ENCODE results near the gene PIN1.
"Not testable (repeated sequence)": the region's sequence is repeated elsewhere in the genome, so short reads cannot be mapped to it uniquely, and the experiment has no call there.

PIN1 gene

GRCh38 chr19:9834726-9835506 is at the start of gene PIN1:
TSS of gene PIN1 (plus strand) at chr19:9835318. CDS start at chr19:9835345, 27 bp downstream.
- peak; percentile 98 to 99 for ATAC-seq

DNA sequence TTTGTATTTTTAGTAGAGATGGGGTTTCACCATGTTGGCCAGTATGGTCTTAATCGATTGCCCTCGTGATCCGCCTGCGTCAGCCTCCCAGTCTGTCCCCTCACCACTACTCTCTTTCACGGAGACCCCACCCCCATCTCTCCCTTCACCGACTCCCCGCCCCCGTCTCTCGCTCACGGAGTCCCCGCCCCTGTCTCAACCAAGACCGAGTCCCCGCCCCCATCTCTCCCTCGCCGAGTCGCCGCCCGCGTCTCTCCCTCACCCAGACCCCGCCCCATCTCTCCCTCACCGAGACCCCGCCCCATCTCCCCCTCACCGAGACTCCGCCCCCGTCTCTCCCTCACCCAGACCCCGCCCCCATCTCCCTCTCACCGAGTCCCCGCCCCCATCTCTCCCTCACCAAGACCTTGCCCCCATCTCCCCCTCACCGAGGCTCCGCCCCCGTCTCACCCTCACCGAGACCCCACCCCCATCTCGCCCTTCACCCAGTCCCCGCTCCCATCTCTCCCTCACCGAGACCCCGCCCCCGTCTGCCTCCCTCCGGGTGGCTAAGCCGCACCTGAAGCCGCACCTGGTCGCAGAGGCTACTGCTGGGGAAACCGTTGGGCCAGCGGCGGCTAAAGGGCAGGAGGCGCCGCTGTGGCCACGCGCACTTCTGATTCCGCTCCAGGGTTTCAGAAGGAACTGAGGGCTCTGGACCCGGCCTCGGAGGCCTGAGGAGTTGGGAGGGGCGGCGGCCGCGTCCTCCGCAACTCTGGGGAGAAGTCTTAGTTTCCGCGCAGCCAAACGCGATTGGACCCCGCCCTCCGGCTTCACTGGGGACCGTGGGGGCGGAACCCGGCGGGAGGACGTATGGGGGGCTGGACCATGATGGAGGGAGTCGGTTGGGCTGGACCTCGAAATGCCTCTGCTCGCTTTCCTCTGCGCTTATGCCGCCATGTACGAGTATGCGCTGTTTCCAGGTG is 49.5 kb upstream of the PIN1 start:
- peak; percentile 83 for ATAC-seq

DNA sequence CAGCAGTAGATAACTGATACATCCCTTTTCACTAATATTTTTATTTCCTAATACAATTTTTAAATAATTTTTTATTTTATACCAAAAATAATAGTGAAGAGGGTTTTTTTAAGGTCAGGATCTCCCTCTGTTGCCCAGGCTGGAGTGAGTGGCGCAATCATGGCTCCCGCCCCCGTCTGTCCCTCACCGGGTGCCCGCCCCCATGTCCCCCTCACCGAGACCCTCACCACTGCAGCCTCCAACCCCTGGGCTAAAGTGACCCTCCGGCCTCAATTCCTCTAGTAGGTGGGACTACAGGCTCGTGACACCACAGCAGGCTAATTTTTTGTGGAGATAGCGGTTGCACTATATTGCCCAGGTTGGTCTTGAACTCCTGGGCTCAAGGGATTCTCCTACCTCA is 48.8 kb upstream of the PIN1 start:
- ATAC-seq, result no peak

DNA sequence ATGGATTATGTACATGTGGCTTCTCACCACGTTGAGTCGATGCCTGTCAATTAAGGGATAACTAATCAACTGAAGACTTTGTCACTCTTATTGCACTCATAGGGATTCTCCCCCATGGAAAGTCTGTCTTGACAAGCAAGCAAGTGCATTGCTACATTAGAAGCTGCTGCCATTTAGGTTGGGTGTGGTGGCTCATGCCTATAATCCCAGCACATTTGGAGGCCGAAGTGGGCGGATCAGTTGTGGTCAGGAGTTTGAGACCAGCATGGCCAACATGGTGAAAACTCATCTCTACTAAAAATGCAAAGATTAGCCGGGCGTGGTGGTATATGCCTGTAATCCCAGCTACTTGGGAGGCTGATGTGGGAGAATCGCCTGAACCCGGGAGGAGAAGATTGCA is 48.3 kb upstream of the PIN1 start:
- ATAC-seq, result no peak

- not testable (repeated sequence) for ATAC-seq
These were observed 46.5 kb upstream of the PIN1 start for GRCh38 chr19:9788604-9789003.

DNA sequence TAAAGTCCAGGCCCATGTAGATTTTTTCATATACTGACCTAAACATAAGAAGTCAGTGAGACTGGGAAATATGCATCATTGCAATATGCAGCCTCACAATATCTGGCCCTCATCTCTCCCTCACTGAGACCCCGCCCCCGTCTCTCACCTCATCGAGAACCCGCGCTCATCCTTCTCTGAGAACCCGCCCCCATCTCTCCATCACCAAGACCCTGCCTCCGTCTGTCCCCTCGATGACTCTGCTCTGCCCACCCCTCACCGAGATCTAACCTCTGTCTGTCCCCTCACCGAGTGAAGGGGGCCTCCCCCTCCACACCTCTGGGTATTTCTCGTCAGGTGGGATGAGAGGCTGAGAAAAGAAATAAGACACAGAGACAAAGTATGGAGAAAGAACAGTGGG is 46.1 kb upstream of the PIN1 start:
- ATAC-seq, result no peak

- not testable (repeated sequence) for ATAC-seq
These were observed 45.5 kb upstream of the PIN1 start for GRCh38 chr19:9789579-9789978.

DNA sequence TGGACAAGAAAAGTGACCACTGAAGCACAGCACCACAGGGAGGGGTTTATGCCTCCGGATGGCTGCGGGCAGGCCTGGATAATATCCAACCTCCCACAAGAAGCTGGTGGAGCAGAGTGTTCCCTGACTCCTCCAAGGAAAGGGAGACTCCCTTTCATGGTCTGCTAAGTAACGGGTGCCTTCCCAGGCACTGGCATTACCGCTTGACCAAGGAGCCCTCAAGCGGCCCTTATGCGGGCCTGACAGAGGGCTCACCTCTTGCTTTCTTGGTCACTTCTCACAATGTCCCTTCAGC is 44.1 kb upstream of the PIN1 start:
- ATAC-seq, result not testable (repeated sequence)

DNA sequence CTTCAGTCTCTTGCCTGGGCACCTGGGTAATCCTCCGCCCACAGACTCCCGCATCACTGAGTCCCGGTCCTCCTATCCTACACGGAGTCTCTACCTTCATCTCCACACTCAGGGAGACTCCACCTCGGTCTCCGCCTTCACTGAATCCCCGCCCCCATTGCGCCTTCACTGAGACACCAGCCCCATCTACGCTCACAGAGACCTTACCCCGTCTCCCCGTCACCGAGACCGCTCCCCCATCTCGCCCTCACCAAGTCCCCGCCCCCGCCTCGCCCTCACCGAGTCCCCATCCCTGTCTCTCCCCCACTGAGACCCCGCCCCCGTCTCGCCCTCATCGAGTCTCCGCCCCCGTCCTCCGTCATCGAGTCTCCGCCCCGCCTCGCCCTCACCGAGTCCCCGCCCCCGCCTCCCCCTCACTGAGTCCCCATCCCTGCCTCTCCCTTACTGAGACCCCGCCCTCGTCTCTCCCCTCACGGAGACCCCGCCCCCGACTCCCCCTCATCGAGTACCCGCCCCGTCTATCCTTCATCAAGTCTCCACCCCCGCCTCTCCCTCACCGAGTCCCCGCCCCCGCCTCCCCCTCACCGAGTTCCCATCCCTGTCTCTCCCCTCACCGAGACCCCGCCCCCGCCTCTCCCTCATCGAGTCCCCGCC is 43.4 kb upstream of the PIN1 start:
- peak; percentile 56 to 63 for ATAC-seq

DNA sequence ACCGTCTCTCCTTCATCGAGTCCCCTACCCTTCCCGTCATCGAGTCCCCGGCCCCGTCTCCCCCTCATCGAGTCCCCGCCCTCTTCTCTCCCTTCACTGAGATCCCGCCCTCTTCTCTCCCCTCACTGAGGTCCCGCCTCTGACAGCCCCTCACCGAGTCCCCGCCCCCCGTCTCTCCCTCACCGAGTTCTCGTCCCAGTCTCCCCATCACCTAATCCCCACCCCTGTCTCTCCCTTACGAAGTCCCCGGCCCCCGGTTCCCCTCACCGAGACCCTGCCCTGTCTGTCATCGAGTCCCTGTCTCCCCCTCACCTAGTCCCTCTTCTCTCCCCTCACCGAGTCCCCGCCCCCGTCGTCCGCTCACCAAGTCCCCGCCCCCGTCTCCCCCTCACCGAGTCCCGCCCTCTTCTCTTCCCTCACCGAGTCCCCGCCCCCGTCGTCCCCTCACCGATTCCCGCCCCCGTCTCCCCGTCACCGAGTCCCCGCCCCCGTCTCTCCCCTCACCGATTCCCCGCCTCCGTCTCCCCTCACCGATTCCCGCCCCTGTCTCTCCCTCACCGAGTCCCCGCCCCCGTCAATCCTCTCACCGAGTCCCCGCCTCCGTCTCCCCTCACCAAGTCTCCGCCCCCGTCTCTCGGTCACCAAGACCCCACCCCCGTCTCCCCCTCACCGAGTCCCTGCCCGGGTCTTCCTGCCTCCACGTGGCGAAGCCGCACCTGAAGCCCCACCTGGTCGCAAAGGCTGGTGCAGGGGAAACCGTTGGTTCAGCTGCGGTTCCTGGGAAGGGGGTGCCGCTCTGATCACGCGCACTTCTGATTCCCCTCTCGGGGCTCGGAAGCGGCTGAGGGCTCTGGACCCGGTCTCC is 42.7 kb upstream of the PIN1 start:
- peak; percentile 59 to 67 for ATAC-seq

DNA sequence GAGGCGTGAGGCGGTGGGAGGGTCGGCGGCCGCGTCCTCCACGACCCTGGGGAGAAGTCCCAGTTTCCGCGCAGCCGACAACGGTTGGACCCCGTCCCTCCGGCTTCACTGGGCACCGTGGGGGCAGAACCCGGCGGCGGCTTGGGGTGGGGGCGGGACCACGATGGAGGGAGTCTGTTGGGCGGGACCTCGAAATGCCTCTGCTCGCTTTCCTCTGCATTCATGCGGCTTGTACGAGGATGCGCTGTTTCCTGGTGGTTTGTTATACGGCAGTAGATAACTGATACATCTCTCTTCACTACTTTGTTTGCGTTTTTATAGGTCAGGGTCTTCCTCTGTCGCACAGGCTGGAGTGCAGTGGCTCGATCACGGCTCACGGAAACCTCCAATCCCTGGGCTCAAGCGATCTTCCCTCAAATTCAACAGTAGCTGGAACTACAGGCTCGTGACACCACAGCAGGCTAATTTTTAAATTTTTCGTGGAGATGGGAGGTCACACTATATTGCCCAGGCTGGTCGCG is 42.0 kb upstream of the PIN1 start:
- peak; percentile 5 to 22 for ATAC-seq

- peak; percentile 56 to 63 for ATAC-seq
These were observed 38.9 kb upstream of the PIN1 start for GRCh38 chr19:9796113-9796773.

GRCh38 chr19:9797871-9798270 is 37.2 kb upstream of the PIN1 start:
- no peak for ATAC-seq

GRCh38 chr19:9799162-9799561 is 36.0 kb upstream of the PIN1 start:
- ATAC-seq, result no peak

GRCh38 chr19:9801976-9802375 is 33.1 kb upstream of the PIN1 start:
- ATAC-seq, result no peak

DNA sequence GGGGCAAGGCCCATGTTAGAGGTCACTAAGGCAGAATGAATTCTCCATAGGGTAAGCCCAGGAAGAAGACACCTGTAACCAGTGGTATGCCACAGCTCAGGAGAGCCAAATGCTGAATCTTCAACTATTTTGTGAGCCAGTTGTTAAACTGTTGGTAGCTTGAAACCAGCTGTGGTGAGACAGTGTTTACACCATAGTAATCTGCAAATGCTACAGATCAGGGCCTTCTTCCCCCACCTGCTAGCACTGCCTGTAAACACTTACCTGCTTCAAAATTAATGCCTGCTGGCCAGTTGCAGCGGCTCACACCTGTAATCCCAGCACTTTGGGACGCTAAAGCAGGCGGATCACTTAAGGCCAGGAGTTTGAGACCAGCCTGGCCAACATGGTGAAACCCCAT is 28.3 kb upstream of the PIN1 start:
- no peak for ATAC-seq

DNA sequence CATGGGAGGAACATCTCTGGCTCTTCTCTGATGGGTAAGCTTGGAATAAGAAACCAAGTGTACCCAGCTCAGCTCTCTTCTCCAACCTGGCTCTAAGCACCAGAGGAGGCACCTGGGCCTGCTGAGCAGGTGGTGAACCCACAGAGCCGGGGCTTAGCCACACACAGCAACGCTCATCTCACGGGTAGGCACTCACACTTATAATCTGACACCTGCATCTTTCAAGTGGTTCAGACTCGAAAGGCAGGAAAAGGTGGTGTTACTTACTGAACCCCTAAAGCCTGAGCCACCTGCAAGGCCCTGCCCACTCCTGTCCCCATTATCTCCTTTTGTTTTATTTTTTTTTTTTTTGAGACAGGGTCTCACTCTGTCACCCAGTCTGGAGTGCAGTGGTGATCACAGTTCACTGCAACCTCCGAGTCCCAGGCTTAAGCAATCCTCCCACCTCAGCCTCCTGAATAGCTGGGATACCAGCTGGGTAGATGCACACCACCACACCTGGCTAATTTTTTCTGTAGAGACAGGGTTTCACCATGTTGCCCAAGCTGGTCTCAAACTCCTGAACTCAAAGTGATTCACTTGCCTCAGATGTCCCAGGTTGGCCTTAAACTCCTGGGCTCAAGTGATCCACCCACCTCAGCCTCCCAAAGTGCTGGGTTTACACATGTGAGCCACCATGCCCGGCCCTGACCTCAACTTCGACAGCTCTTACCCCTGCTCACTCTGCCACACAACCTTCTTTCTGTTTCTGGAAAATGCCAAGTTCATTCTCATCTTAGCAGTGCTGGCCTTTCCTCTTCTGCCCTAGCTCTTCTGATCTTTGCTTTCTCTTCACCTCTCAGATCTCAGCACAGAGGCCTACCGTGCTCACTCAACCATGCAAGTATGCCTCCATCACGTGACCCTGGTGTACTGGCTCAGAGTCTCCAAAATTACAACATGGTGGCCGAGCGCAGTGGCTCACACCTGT is 26.0 kb upstream of the PIN1 start:
- ATAC-seq, result peak; percentile 24 to 32

DNA sequence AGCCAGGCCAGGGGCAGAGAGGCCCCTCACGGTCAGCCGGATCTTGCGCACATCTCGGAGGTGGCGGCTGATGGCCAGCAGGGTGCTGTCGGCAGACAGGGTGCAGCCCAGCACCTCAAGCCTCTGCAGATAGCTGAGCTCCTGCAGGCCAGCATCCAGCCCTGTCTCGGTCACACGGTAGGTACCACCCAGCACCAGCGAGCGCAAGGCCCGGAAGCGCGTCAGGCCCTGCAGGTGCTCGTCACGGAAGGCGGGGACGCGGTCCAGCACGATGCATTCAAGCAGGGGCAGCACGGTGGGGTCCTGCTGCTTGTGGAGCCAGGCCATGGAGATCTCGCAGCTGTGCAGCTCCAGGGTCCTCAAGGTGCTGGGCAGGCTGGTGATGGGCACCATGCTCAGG is 24.0 kb upstream of the PIN1 start:
- no peak for ATAC-seq

- ATAC-seq, result no peak
These were observed 16.9 kb upstream of the PIN1 start for GRCh38 chr19:9818175-9818733.

Data from activated CD4-positive, CD25-positive, alpha-beta regulatory T cell treated with anti-CD3 and anti-CD28 coated beads, Interleukin-2, amount 50 U/mL, for 24 hours (primary cell).